ENCODE results near the gene KRT32. TPM values are rescaled to one million over a fixed set of nuclear protein-coding genes. Genes with fewer than 3 reads are reported as not detected.

KRT32 gene
- total RNA-seq, 3 donors from 2014 or later = 0.33 to 0.73 TPM; not detected in 1

DNA sequence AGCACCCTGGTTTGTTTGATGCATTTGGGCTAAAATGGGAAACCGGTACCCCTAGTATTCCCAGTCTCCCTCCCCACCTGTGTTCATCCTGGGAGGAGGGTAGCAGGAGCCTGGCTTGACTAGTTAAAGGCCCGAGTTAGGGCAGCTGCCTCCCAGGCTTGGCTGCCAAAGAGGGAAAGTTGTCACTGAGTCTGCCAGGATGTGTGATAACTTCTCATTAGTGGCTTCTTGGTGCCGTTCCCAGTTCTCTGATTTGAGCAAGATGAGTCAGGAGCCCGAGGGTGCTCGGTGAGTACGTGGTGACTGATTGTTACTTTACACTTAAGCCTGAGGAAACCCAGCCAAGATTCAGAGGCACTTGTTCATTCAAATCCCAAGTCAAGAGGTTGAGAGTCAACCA, 2.5 kb downstream of the KRT32 start:
- Histone ChIP-seq H3K9me3 (no peaks in the 10 kb centered on the region), H3K4me1 (no peaks in the 10 kb centered on the region), H3K4me3 (no peak overlapping the region), H3K27ac (peak overlapping the region; percentile 41 to 48), H3K27me3 (no peaks in the 10 kb centered on the region), H3K36me3 (no peaks in the 10 kb centered on the region)
- peak; percentile 69 to 88 for DNase-seq (ENCODE audit: low spot score in 2 of 2)
- intact Hi-C loops (cut with DNase I; ENCODE audit: low total_unique reads) = no loop called here
- TF ChIP-seq POLR2AphosphoS5 (IDR thresholded peaks at IDR 0.05) (peak in 1 of 3 donors; percentile 6), POLR2A (IDR thresholded peaks at IDR 0.05) (no peak)
- TF ChIP-seq, protein P1, sequence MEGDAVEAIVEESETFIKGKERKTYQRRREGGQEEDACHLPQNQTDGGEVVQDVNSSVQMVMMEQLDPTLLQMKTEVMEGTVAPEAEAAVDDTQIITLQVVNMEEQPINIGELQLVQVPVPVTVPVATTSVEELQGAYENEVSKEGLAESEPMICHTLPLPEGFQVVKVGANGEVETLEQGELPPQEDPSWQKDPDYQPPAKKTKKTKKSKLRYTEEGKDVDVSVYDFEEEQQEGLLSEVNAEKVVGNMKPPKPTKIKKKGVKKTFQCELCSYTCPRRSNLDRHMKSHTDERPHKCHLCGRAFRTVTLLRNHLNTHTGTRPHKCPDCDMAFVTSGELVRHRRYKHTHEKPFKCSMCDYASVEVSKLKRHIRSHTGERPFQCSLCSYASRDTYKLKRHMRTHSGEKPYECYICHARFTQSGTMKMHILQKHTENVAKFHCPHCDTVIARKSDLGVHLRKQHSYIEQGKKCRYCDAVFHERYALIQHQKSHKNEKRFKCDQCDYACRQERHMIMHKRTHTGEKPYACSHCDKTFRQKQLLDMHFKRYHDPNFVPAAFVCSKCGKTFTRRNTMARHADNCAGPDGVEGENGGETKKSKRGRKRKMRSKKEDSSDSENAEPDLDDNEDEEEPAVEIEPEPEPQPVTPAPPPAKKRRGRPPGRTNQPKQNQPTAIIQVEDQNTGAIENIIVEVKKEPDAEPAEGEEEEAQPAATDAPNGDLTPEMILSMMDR (IDR thresholded peaks at IDR 0.05) = no peak

DNA sequence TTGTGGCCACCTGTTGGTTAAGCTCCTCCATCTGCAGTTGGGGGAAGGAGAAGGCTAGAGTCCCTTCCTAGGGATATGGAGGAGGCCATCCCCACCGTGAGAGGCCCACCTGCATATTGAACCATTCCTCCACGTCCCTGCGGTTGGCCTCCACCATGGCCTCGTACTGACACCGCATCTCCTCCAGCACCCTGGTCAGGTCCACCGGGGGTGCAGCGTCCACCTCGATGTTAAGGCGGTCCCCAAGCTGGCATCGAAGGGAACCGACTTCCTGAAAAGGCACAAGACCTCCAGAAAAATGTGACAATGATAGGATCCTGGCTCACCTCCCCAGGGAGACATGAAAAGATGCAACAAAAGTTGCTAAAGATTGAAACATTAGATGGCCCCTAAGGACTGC, 3.0 kb downstream of the KRT32 start:
- TF ChIP-seq, protein P1 (IDR thresholded peaks at IDR 0.05) = no peak
- TF ChIP-seq POLR2AphosphoS5 (IDR thresholded peaks at IDR 0.05) (no peak), POLR2A (IDR thresholded peaks at IDR 0.05) (no peak)
- H3K4me3 ChIP-seq = no peak overlapping the region
- H3K27me3 ChIP-seq = no peaks in the 10 kb centered on the region
- no peaks in the 10 kb centered on the region for H3K9me3 ChIP-seq
- no peaks in the 10 kb centered on the region for H3K4me1 ChIP-seq
- peak overlapping the region; percentile 41 to 48 for H3K27ac ChIP-seq
- intact Hi-C loops (cut with DNase I; ENCODE audit: low total_unique reads) = no loop called here
- H3K36me3 ChIP-seq = no peaks in the 10 kb centered on the region
- DNase-seq (ENCODE audit: low spot score in 2 of 2) = no peak

DNA sequence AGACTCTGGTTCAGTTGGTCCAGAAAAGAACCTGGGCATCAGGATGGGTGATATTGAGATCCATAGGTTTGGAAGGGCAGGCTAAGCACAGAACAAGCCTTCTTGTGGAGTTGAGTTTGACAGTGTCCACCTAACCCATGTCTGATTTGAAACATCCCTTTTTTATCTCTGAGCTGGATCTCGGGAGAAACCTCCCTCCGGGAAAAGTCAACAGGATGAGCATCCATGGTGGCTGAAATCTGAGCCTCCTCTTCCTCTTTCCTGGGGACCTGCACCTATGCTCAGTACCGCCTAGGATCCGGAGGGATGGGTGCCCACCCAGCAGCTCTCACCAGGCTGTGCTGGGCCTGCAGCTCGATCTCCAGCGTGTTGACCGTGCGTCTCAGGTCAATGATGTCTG, 3.4 kb downstream of the KRT32 start:
- Histone ChIP-seq H3K4me3 (no peak overlapping the region), H3K4me1 (no peaks in the 10 kb centered on the region), H3K9me3 (no peaks in the 10 kb centered on the region), H3K27ac (no peak overlapping the region), H3K36me3 (no peaks in the 10 kb centered on the region), H3K27me3 (no peaks in the 10 kb centered on the region)
- DNase-seq (ENCODE audit: low spot score in 2 of 2) = no peak
- intact Hi-C loops (cut with DNase I; ENCODE audit: low total_unique reads) = no loop called here
- TF ChIP-seq, protein P1 (IDR thresholded peaks at IDR 0.05) = no peak
- TF ChIP-seq POLR2A (IDR thresholded peaks at IDR 0.05) (no peak), POLR2AphosphoS5 (IDR thresholded peaks at IDR 0.05) (no peak)

DNA sequence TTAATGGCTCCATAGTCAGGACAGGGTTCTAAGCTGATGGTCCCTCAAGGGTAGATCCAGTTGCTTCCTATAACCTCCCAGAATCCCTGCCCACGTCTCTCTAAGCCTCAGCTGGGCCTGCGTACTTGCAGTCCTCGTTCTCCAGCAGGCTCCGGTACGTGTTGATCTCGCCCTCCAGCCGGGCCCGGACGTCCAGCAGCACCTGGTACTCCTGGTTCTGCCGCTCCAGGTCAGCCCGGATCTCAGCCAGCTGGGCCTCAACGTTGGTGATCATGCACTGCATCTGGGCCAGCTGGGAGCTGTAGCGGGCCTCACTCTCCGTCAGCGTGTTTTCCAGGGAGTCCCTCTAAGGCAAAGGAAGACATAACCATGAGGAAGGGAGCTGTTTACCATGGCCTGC, 4.5 kb downstream of the KRT32 start:
- Histone ChIP-seq H3K4me3 (no peak overlapping the region), H3K4me1 (no peaks in the 10 kb centered on the region), H3K27ac (no peak overlapping the region), H3K27me3 (no peaks in the 10 kb centered on the region), H3K9me3 (no peaks in the 10 kb centered on the region), H3K36me3 (no peaks in the 10 kb centered on the region)
- intact Hi-C loops (cut with DNase I; ENCODE audit: low total_unique reads) = no loop called here
- TF ChIP-seq POLR2AphosphoS5 (IDR thresholded peaks at IDR 0.05) = no peak
- no peak for TF ChIP-seq POLR2A (IDR thresholded peaks at IDR 0.05)
- TF ChIP-seq, protein P1 (IDR thresholded peaks at IDR 0.05) = no peak
- DNase-seq (ENCODE audit: low spot score in 2 of 2) = no peak

DNA sequence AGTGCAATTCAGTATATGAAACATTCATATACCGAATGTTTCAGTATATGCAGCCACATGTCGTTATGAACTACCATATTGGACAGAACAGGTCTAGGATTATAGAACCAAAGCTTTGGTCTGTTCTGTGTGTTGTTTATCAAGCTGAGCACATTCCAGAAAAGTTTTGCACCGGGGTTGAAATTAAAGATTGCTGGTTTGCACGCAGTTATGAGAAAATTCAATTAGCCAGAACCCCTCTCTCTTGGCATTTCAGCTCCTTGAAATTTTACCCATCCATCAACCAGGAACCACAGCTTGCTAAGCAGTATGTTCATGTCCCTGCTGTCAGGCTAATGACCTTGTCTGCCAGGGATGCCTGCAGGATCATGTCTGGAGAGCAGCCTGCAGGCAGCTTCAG, 9.5 kb downstream of the KRT32 start:
- DNase-seq (ENCODE audit: low spot score in 2 of 2) = no peak
- H3K27me3 ChIP-seq = no peaks in the 10 kb centered on the region
- H3K4me1 ChIP-seq = no peaks in the 10 kb centered on the region
- no peaks in the 10 kb centered on the region for H3K36me3 ChIP-seq
- H3K9me3 ChIP-seq = no peaks in the 10 kb centered on the region
- no peak overlapping the region for H3K27ac ChIP-seq
- intact Hi-C loops (cut with DNase I; ENCODE audit: low total_unique reads) = no loop called here
- TF ChIP-seq POLR2AphosphoS5 (IDR thresholded peaks at IDR 0.05) (no peak), POLR2A (IDR thresholded peaks at IDR 0.05) (no peak)
- TF ChIP-seq, protein P1 (IDR thresholded peaks at IDR 0.05) = no peak
- no peak overlapping the region for H3K4me3 ChIP-seq
